GM18909 (cell line): Measurements from ENCODE around the gene CPA3.

Source experiments
- ATAC-seq: cut with Tn5 transposase; IDR thresholded peaks from one replicate; pipeline ENCODE4 v1.9.1; 2021; ENCODE audit warnings: mild to moderate bottlenecking; ENCODE audit not compliant: unreplicated experiment, poor library complexity

Gene CPA3

GRCh38 chr3:148856384-148856783 is 8.7 kb upstream of the CPA3 start:
- no peak for ATAC-seq

- ATAC-seq, result no peak
These were observed 7.8 kb upstream of the CPA3 start for GRCh38 chr3:148857316-148857715.

GRCh38 chr3:148861277-148861869 is 3.7 kb upstream of the CPA3 start:
- ATAC-seq, result peak; percentile 83

- ATAC-seq, result no peak
These were observed 1.8 kb upstream of the CPA3 start for GRCh38 chr3:148863297-148863696.

- no peak for ATAC-seq
These were observed 1.3 kb upstream of the CPA3 start for GRCh38 chr3:148863814-148864213.

- ATAC-seq, result no peak
These were observed 1.2 kb downstream of the CPA3 start for GRCh38 chr3:148866261-148866660.

- ATAC-seq, result no peak
These were observed 8.3 kb downstream of the CPA3 start for GRCh38 chr3:148873270-148873927.

- no peak for ATAC-seq
These were observed 8.9 kb downstream of the CPA3 start for GRCh38 chr3:148873977-148874376.

GRCh38 chr3:148878095-148878494 is 13.0 kb downstream of the CPA3 start:
- no peak for ATAC-seq

- ATAC-seq, result no peak
These were observed 14.2 kb downstream of the CPA3 start for GRCh38 chr3:148879256-148879655.

- ATAC-seq, result no peak
These were observed 15.6 kb downstream of the CPA3 start for GRCh38 chr3:148880681-148881080.

- no peak for ATAC-seq
These were observed 16.2 kb downstream of the CPA3 start for GRCh38 chr3:148881286-148881685.

GRCh38 chr3:148882288-148882687 is 17.2 kb downstream of the CPA3 start:
- ATAC-seq, result no peak

GRCh38 chr3:148883163-148883562 is 18.1 kb downstream of the CPA3 start:
- no peak for ATAC-seq

GRCh38 chr3:148884261-148884660 is 19.2 kb downstream of the CPA3 start:
- no peak for ATAC-seq

- ATAC-seq, result no peak
These were observed 24.7 kb downstream of the CPA3 start for GRCh38 chr3:148889828-148890227.

GRCh38 chr3:148896062-148896461 is 31.0 kb downstream of the CPA3 start:
- no peak for ATAC-seq

- no peak for ATAC-seq
These were observed 37.1 kb downstream of the CPA3 start for GRCh38 chr3:148901987-148902791.

- ATAC-seq, result no peak
These were observed 37.9 kb downstream of the CPA3 start for GRCh38 chr3:148903022-148903442.

GRCh38 chr3:148903941-148904340 is 38.8 kb downstream of the CPA3 start:
- ATAC-seq, result no peak

- no peak for ATAC-seq
These were observed 41.6 kb downstream of the CPA3 start for GRCh38 chr3:148906667-148907066.
